Hindlimb muscle (tissue), 1 donor: ENCODE data around the gene SMURF1. TPM values are rescaled to one million over a fixed set of nuclear protein-coding genes. Genes with fewer than 3 reads are reported as not detected.

Experiments
- DNase-seq: peaks from one replicate; pipeline ENCODE4 v3.0.0-alpha.2; 2013
- polyA plus RNA-seq: library from polyadenylated mRNA; unstranded; fragments of 120-200 nt; gene quantifications from one replicate; pipeline ENCODE4 v1.2.1, GENCODE V29; 2013; ENCODE audit not compliant: insufficient read length

Gene SMURF1
- polyA plus RNA-seq, 1 donor = 8.7 TPM

DNA sequence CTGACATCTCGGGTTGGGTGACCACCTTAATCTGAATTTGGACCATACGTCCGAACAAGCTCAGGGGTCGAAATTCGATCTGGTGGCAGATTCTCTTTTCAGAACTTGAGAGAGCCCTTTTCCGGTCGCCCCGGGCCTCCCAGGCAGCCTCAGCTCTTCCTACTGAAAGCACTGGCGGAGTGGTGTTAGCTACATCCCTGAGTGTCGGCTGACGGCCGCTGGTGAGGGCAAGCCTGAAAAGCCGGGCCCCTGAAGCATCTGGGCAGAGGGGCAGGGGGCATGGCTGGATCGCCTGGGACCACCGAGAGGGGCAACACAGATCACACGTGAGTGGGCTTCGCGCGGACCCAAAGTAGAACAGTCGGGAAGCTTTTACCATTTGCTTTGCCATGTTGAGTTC, 116.1 kb downstream of the SMURF1 start:
- DNase-seq = no peak

DNA sequence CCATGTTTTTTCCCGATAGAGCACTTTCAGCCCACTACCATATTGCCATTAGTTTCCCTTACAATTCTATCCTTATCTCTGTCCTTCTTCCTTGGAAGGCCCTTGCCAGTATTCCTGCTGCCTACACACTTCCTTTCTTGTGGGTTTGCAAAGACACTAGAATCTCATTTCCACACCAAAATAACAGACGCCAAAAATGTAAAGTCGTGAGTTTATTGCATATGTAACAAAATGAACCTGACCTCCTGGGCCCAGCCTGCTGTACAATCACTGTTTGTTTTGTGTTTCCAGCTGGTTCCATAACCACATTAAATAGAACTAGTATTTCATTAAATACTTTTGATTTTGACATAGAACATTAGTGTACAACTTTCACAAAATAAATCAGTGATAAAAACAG, 116.7 kb downstream of the SMURF1 start:
- no peak for DNase-seq

DNA sequence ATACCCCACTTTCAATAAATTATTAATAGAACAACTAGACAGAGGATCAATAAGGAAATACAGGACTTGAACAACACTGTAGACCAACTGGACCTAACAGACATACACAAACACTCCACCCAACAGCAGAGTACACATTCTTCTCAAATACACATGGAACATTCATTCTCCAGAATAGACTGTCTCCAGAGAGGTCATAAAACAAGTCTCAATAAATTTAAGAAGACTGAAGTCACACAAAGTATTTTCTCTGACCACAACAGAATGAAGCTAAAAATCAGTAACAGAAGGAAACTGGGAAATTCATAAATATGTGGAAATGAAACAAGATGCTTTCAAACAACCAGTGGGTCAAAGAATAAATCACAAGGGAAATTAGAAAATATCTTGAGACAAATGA, 119.8 kb downstream of the SMURF1 start:
- no peak for DNase-seq

DNA sequence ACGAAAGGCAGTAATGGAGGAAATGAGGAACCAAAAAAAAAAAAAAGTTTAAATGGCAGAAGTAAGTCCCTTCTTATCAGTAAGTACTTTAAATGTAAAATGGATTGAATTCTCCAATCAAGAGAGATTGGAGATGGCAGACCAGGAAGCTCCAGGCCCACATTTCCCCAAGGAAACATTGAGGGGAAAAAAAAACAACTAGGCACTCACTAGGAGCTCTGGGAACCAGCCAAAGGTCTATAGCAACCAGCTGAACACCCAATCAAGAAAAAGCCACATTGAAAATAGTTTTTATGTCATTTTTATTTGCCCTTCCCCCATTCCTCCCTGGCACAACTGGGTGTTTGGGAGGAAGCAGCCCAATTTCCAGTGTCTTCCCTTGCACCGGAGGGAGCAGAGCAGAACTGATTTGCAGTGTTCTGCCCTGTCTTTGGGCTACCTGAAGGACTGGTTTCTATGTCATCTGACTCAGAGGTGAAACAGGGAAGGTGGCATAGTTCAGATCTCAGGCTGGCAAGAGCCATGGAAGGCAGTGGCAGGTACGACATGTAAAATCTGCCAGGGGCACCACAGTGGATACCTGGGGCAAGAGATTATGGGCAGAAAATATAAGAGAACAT, 121.9 kb downstream of the SMURF1 start:
- DNase-seq = no peak

DNA sequence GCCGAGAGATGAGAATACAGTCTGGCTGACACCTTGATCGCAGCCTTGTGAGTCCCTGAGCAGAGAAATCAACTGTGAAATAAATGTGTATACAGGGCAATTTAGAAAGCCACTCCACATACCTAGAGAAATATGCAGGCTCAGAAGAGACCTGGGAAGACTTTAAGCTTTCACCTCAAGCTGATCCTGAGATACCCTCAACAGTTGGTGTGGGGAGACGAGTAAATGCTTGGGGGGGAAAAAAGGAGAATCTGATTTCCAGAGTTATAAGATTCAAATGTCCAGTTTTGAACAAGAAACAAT, 123.5 kb downstream of the SMURF1 start:
- no peak for DNase-seq

DNA sequence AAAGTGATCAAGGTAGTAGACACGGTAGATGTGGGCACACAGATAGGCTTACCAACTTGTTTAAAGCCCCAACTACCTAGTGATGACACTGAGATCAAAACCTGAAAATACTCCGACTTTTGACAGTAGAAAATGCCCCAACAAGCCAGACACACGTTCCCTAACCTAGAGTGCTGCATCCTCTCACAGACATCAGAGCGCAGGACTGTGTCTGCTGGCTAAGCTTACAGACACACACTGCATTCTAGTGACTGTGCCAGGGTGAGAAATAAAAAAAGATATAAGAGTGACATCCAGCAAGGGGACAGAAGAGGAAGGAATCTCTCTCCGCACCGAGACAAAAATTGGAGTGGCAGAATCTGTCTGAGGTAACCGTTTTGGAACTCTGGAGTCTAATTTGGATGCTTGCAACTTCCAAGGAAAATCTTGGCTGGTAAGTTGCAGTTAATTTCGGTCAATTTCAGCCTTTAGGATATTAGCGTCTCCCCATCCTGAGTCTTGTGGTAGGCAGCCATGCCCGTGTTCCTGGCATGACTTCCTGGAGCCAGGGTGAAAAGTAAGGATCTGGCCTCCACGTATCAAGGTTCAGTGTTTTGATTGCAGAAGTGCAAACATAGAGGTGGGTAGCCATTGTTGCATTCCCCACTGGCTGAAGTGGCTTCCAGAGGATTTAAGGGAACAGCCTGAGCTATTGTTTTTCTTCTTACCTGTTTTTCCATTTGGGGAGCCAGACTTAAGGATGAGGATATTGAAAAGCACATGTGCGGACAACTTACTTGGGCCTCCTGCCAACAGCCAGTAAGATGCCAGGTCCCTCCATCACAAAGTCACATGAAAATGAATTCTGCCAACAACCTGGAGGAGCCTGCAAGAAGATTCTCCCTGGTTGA, 124.1 kb downstream of the SMURF1 start:
- peak; percentile 68 for DNase-seq

DNA sequence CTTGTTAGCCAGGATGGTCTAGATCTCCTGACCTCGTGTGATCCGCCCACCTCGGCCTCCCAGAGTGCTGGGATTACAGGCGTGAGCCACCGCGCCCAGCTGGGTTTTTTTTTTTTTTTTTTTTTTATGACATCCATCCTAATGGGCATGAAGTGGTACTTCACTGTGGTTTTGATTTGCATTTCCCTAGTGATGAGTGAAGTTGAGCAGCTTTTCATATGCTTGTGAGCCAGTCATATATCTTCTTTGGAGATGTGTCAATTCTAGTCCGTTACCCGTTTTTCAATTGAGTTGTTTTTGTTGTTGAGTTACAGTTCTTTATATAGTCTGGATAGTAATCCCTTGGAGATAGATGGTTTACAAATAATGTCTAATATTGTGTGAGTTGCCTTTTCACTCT, 127.7 kb downstream of the SMURF1 start:
- DNase-seq = no peak

DNA sequence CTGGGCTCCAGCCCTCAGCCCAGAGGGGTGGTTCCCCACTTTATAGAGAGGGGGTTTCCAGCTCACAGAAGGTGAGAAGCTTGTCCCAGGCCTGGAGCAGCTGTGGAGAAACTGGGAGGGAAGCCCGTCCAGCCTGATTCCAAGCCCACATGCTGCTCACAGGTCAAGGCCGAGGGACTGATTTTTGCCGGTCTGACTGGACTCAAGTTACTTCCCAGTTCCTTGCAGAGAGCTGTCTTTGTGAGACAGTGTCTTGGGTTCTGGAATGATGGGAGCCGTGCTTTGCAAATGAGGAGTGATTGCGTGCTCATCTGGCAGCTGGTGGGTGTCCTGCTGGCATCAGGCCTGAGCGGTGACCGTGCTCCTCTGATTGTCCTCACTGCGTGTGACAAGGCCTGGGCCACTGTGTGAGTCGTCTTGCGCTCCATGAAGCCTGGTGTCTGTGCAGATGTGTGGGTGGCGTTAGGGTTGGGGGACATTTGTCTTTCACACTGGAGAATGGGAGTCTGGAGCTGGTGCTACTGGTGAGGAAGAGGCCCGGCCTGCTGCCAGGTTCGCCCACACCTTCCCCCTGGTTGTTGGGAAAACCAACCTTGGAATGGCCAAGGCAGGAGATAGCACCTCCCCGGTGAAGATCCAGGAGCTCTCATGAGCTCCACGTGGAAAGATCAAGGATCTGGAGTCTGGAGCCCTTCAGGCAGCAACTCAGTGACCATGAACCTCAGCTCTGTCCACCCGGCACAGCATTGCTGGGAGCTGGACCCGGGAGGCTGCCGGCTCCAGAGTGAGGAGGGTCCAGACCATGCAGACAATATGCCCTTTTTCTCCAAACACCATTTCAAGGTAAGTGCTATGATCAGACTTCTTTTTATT, 129.6 kb downstream of the SMURF1 start:
- DNase-seq = no peak

DNA sequence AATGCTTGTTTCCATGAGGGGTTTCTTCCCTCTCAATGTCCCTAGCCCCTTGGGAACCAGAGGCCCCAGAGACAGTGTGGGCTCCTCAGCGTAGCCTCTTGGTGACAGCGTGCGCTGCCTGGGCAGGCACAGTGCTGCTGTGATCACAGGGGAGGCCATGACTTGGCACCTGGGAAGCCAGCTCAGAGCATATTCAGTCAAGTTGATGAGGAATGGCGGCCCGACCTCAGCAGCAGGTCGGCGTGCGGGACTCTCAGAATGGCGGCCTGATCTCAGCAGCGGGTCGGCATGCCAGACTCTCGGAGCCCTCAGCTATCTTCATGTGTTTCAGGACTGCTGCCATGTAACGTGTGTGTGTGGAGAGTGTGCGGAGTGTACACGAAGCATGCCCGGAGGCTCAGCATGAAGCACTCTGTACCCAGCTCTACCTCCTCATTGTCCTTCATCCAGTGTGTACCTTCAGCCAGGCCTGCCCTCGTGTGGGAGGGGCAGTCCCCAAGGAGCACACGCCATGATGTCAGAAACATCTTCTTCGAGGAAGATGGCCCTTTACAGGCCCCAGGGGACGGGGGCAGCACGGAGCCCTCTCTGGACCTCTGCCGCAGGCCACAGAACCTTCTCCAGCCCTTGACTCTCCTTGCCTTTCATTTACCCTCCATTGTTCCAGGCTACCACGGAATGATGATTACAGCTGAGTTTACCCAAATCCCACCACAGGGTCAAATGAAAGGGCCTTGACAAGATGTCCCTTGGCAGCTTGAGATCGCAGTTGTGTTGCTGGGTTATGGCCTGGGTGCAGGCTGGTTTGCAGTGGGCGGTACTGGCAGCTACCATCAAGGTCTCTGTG, 130.4 kb downstream of the SMURF1 start:
- DNase-seq = no peak

DNA sequence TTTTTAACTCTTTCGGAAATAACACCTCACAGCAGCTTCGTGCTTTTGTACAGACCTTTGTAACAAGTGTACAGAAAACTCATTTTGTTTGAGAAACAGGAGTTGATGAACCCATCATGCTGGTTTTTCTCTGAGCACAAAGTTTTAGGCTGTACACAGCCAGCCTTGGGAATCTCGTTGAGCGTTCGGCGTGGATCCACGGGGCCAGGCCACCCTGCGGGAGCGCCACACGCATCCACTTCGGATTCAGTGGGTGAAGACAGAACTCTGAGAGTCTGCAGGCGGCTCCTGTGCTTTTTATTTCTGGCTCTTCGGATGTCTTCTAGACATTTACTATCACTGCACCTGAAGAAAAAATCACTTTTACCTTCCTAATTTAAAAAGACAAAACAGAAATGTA, 131.2 kb downstream of the SMURF1 start:
- DNase-seq = no peak

DNA sequence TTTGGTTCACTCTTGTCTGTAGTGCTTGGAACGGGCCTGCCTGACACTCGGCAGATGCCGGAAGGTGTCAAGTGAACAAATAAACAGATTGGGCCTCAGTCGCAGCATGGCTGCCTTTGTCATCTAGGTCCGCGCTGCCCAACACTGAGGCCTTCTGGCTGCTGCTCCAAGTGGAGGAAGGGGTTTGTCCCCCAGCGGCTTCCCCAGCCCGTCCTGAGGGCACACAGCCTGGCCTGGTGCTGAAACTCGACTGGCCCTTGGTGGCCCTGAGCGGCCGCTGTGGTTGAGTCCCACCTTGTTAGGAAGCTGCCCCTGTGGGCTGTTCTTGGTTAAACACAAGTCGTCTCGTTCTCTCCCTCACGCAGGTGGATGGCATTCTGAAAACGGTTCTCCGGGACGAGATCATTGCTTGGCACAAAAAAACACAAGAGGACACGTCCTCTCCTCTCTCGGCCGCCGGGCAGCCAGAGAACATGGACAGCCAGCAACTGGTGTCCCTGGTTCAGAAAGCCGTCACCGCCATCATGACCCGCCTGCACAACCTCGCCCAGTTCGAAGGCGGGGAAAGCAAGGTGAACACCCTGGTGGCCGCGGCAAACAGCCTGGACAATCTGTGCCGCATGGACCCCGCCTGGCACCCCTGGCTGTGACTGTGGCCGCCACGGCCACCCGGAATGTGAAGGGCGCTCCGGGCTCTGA, 132.1 kb downstream of the SMURF1 start:
- DNase-seq = no peak

DNA sequence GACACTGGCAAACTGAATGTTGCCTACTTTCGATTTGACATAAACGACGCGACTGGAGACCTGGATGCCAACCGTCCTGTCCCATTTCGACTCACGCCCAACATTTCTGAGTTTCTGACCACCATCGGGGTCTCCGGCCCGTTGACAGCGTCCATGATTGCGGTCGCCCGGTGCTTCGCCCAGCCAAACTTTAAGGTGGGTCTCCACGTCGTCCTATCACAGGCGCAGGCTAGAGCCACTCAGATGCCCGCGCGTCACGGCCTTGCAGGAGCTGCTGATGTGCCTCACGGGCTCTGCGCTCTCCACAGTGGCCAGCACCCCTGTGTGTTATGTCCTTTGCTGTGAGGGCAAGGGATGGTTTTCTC, 132.6 kb downstream of the SMURF1 start:
- no peak for DNase-seq

DNA sequence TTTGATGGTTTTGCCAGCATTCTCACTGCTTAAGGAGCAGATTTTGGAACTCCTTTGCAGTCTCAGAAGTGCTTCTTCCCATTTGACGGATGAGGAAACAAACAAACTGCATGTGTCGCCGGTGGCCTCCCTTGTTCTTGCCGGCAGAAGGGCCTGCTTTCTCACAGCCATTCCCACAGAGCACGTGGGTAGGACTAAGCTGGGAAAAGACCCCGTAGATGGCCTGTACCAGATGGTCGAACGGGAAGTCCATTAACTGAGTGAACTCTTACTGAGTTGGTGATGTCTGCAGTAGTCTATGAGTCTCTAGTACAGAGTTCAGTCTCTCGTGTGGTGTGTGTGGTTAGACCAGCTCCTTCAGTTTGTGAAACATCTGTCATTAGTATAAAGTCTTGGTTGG, 133.6 kb downstream of the SMURF1 start:
- DNase-seq = no peak

DNA sequence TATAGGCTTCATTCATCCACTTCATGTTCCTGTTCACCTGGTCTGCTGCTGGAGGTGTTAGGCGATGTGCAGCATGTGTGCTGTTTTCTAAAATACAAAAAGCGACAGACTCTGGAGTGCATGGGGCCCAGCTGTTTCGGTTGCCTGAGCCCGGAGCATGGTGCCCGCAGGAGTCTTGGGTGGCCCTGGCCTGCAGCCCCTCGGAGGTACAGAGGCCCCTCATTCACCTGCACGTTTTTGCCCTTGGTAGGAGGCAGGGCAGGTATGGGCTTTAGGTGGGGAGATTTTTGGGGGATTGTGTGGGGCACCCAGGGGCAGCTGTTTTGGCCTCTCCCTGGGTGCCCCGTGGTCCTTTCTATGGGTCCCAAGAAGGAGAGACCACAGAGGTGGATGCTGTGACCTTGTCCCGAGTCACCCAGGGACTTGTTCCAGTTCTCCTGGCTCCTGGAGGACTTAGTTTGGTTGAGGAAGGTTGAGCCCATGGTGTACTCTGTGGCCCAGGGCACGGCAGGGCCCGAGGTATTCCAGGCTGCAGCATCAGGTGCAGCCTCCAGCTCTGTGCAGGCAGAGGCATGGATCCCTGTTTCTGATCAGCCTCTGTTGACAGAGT, 134.9 kb downstream of the SMURF1 start:
- DNase-seq = no peak

DNA sequence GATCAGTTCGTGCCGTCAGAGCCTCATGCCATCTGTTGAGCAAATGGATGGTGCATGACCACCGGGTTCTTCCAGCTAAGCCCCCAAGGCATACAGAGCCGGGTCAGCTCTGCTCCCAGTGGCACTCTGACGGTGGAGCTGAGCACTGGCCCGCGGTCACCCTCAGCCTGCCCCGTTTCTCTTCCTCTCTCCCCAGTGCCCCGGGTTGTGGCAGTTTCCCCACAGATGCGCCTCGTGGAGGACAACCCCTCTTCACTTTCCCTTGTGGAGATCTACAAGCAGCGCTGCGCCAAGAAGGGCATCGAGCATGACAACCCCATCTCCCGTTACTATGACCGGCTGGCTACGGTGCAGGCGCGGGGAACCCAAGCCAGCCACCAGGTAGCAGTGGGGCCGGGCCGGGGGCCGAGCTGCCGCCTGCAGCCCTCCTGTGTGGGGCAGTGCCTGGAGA, 135.7 kb downstream of the SMURF1 start:
- DNase-seq = no peak

DNA sequence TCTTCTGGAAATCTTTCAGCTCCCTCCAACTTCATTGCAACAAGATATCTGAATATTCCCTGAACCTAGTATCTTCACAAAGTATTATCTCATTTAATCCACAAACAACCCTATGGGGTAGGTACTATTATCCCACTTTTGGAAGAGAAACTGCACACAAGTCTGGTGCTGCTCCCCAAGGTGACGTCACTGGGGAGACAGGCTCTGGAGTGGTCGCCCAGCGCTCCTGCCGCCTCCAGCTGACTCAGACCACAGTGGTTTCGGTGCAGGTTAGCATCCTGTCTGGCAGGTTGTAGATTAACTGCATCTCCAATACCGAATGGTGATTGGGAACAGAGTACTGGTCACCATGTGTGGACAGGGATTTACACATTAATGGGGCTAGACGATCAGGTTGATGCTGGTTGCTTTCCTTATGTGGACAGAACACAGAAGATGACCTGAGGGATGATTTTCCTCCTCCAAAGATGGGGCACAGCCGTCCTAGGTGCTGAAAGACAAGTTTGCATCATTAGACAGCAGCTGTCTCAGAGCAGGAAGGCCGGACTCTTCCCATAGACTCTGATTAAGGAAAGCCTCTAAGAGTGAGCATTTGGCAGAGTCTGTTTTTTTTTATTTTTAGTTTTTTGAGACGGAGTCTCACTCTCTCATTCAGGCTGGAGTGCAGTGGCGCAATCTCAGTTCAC, 137.0 kb downstream of the SMURF1 start:
- no peak for DNase-seq

DNA sequence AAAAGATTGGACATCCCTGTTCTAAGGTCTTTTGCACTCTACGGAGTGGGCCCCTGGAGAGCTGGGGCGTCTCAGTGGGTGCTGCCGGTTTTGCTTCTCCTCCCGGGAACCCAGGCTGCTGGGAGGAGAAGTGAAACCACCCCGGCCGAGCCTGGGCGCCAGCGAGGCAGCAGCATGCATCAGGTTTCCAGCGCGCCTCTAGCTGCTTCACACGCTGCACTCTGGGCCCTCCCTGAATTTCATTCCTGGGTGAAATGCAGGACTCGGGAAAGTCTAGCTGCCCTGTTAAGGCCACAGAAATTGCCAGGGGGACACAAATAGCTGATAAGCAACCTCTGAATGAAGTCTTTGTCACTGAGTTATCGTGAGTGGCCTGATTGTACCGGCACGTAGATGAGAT, 138.1 kb downstream of the SMURF1 start:
- DNase-seq = no peak

DNA sequence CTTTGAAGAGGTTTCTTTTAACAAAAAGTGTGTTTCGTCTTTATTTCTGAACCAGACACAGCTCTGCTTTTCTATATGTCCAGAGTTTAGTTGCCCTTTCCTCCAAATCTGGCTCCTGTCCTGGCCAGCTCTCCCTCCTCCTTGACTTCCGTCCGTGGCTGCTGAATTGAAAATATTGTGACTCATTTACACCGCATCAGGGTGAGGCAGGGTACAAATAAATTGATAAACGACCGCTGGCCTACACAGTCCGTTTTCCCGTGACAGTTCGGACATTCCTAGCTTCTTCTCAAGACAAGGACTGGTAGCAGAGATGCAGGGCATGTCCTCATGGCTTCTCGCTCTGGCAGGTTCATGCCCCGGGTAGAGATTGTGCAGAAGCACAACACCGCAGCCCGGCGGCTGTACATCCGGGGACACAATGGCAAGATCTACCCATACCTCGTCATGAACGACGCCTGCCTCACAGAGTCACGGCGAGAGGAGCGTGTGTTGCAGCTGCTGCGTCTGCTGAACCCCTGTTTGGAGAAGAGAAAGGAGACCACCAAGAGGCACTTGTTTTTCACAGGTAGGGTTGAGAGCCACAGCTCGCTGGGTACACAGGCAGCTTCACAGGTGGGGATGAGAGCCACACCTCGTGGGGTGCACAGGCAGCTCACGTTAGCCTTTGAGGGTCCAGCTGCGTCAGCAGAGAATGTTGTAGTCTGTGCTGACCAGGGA, 139.0 kb downstream of the SMURF1 start:
- DNase-seq = no peak

DNA sequence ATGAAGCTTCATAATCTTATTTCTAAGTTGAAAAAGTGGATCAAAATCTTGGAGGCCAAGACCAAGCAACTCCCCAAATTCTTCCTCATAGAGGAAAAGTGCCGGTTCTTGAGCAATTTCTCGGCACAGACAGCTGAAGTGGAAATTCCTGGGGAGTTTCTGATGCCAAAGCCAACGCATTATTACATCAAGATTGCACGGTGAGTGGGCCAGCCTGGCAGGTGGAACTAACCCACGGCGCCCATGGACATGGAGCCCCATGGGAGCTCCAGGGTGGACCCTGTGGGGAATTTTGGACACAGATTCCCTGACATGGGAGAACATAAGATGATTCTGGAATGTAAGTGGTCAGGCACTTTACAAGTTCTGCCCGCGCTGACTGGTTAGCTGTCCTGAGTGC, 139.7 kb downstream of the SMURF1 start:
- no peak for DNase-seq

DNA sequence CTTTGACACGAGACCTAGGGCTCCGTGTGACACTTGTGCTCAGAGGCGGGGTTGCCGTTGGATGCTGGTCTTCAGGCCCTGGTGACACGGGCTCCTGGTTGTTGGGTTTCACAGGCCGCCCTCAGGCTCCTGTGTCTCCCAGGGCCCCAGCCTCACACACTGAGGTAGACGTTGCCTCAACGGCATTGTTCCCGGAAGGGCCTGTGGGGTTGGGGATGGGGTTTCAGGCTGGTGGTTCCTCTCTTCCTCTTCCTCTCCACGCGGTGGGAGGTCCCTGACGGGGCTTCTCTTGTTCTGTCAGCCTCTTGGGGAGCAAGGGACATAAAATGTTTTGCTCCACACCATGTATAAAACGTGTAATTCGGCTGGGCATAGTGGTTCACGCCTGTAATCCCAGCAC, 140.5 kb downstream of the SMURF1 start:
- no peak for DNase-seq
